Cardiac fibroblast (primary cell): ENCODE measurements around the gene CHIT1.

ENCODE experiments used
- DNase-seq, 2 donors: peaks; one replicate each; pipeline versions ENCODE4 v3.0.0 to v3.0.0-alpha.2; 2010; ENCODE audit warnings: low read depth in 2 of 2
- H3K4me3 ChIP-seq, 2 donors: replicated peaks in 1 of 2; 1 replicate in 1 of 2; 2 replicates in 1 of 2; pipeline ENCODE4 v1.5.1; 2011; ENCODE audit warnings: low read depth in 2 of 2, low read length in 2 of 2, mild to moderate bottlenecking in 2 of 2, moderate library complexity in 1 of 2
- TF ChIP-seq, protein P1 (sequence below): IDR thresholded peaks from one replicate; pipeline ENCODE4 v1.5.1; 2011; ENCODE audit warnings: low read depth, mild to moderate bottlenecking, low read length, inconsistent platforms

CHIT1 gene

GRCh38 chr1:203186446-203187303 lies 42.8 kb downstream of the CHIT1 start, which contains the start of gene CHI3L1:
Gene CHI3L1, minus strand, starts transcription at chr1:203186704. Its CDS starts 81 bp downstream, at chr1:203186623.
- DNase-seq, result peak; percentile 20 to 87
- H3K4me3 ChIP-seq, result peak within 1 kb of the TSS in 1 of 2 donors; percentile 6
- TF ChIP-seq, protein P1, sequence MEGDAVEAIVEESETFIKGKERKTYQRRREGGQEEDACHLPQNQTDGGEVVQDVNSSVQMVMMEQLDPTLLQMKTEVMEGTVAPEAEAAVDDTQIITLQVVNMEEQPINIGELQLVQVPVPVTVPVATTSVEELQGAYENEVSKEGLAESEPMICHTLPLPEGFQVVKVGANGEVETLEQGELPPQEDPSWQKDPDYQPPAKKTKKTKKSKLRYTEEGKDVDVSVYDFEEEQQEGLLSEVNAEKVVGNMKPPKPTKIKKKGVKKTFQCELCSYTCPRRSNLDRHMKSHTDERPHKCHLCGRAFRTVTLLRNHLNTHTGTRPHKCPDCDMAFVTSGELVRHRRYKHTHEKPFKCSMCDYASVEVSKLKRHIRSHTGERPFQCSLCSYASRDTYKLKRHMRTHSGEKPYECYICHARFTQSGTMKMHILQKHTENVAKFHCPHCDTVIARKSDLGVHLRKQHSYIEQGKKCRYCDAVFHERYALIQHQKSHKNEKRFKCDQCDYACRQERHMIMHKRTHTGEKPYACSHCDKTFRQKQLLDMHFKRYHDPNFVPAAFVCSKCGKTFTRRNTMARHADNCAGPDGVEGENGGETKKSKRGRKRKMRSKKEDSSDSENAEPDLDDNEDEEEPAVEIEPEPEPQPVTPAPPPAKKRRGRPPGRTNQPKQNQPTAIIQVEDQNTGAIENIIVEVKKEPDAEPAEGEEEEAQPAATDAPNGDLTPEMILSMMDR, result no peak

DNA sequence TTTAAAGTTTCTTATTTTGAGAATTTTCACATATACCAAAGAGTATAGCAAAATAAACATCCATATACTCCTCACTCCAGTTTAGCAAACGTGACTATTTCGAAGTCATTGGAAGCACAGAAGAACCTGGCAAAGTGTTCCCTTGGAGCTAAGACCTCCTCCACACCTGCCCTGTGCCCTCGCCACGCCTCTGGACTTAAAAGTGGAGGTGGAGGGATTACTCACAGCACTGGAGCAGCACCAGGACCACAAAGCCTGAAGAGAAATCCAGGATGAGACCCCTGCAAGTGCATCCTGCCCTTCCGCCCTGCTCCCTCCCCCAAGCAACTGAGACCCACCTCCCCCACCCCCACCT lies 43.4 kb downstream of the CHIT1 start:
- no peak overlapping the region for H3K4me3 ChIP-seq
- TF ChIP-seq, protein P1, result no peak
- no peak for DNase-seq

- DNase-seq, result no peak
- TF ChIP-seq, protein P1, result no peak
- H3K4me3 ChIP-seq, result peak overlapping the region in 1 of 2 donors; percentile 6
These were observed 43.9 kb downstream of the CHIT1 start for GRCh38 chr1:203185585-203185984.

DNA sequence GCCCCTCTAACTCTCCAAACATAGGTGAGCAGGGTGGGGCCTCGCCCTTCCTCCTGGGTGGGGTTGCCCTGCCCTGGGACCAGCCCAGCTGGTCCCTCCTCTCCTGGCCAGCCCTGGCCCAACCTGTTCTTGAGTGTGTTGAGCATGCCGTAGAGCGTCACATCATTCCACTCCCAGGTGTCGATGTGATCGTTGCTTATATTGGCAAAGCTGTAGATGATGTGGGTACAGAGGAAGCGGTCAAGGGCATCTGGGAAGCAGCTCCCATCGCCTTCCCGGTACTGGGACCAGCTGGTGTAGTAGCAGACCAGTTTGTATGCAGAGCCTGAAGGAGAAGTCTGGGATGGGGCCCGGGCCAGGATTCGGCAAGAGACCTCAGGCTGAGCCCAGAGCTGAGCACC lies 44.4 kb downstream of the CHIT1 start:
- TF ChIP-seq, protein P1, result no peak
- peak overlapping the region in 1 of 2 donors; percentile 6 for H3K4me3 ChIP-seq
- no peak for DNase-seq

- TF ChIP-seq, protein P1, result no peak
- no peak for DNase-seq
- peak overlapping the region in 1 of 2 donors; percentile 4 for H3K4me3 ChIP-seq
These were observed 45.0 kb downstream of the CHIT1 start for GRCh38 chr1:203184467-203184866.

DNA sequence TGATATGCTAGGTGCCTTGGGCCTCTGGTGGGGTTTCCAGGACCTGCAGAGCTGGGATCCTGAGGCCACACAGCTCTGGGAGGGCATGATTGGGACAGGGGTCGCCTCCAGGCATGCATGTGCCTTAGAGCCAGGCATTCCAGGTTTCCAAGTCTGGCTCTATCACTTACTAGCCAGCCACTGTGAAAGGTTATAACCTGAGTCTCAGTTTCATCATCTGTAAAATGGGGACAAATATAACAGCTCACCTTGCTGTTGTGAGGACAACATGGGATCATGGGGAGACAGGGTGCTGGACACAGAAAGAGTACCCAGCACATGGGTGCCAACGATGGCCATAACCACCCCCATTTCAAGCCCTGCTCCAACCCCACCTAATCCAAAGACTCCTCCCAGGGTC lies 45.6 kb downstream of the CHIT1 start:
- DNase-seq, result no peak
- TF ChIP-seq, protein P1, result no peak
- no peak overlapping the region for H3K4me3 ChIP-seq
